Muscle of leg (tissue), 11 donors: ENCODE results near the gene AGAP9. TPM values are rescaled to one million over a fixed set of nuclear protein-coding genes. Genes with fewer than 3 reads are reported as not detected.
"Not testable (repeated sequence)": the region's sequence is repeated elsewhere in the genome, so short reads cannot be mapped to it uniquely, and the experiment has no call there.

Experiments
- DNase-seq: peaks from one replicate; pipeline ENCODE4 v3.0.0; 2013
- H3K27ac ChIP-seq: one replicate; pipeline ENCODE4 v1.5.1; 2013; ENCODE audit warnings: mild to moderate bottlenecking, low read length, control low read depth
- H3K27me3 ChIP-seq: one replicate; pipeline ENCODE4 v1.6.1; 2013; ENCODE audit warnings: low read length; ENCODE audit not compliant: control insufficient read depth, insufficient read depth
- H3K36me3 ChIP-seq: one replicate; pipeline ENCODE4 v1.6.1; 2013; ENCODE audit warnings: low read length; ENCODE audit not compliant: control insufficient read depth, insufficient read depth
- H3K4me1 ChIP-seq: one replicate; pipeline ENCODE4 v1.6.1; 2013; ENCODE audit warnings: low read length; ENCODE audit not compliant: control insufficient read depth, insufficient read depth
- H3K4me3 ChIP-seq: one replicate; pipeline ENCODE4 v1.5.1; 2013; ENCODE audit warnings: low read length, control low read depth
- H3K9me3 ChIP-seq: replicated peaks from 2 replicates; pipeline ENCODE4 v1.6.1; 2013; ENCODE audit warnings: low read depth, low read length; ENCODE audit not compliant: control insufficient read depth
- WGBS: methylation state at CpG from one replicate; pipeline ENCODE4 v1.1.5; 2013; ENCODE audit warnings: missing lambda C conversion rate; ENCODE audit not compliant: insufficient coverage; 5-methylcytosine and 5-hydroxymethylcytosine counted together
- polyA plus RNA-seq, 8 donors: library from polyadenylated mRNA; unstranded; fragments of 120-200 nt; gene quantifications; one replicate each; pipeline versions ENCODE4 v1.2.1 to v1.2.3, GENCODE V29; 2013; ENCODE audit warnings: inconsistent platforms in 1 of 8, low replicate concordance in 1 of 8; ENCODE audit not compliant: insufficient read length in 8 of 8, insufficient read depth in 1 of 8
- total RNA-seq: library from RNA; stranded (reverse); fragments of 120-200 nt; gene quantifications from one replicate; pipeline ENCODE4 v1.2.4, GENCODE V29; 2013

The AGAP9 gene
- total and polyA plus RNA-seq, 9 donors, result 4.2 to 23.5 (median 6.3) TPM

GRCh38 chr10:47557616-47558015 is 34.2 kb upstream of the AGAP9 start:
- not testable (repeated sequence) for H3K4me3 ChIP-seq, H3K9me3 ChIP-seq, H3K27me3 ChIP-seq, DNase-seq, H3K27ac ChIP-seq, H3K36me3 ChIP-seq, H3K4me1 ChIP-seq

DNA sequence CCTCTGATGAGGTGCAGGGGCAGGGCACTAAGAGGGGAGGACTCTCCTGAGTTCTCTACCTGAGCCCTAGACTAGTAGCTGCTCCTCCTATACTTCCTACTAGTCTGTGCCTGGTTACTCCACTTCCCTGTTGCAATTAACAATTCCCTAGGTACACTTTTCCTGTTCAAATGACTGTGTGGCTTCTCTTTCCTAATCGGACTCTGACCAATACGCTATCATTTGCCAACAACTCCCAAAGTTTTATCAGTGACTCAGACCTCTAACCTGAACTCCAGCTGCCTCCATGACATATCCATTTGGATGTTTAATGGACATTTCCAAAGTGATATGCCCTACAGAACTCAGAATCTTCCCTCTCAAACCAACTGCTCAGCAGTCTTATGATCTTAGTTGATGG is 31.9 kb upstream of the AGAP9 start:
- H3K4me1 ChIP-seq, DNase-seq, H3K27ac ChIP-seq, H3K36me3 ChIP-seq, H3K27me3 ChIP-seq, H3K9me3 ChIP-seq, H3K4me3 ChIP-seq: not testable (repeated sequence)
- WGBS, result no CpG with 5 or more reads among the region's 2 CpGs

- no CpG with 5 or more reads among the region's 6 CpGs for WGBS
- not testable (repeated sequence) for H3K4me3 ChIP-seq
Observed at GRCh38 chr10:47554552-47554951, 31.1 kb upstream of the AGAP9 start.

DNA sequence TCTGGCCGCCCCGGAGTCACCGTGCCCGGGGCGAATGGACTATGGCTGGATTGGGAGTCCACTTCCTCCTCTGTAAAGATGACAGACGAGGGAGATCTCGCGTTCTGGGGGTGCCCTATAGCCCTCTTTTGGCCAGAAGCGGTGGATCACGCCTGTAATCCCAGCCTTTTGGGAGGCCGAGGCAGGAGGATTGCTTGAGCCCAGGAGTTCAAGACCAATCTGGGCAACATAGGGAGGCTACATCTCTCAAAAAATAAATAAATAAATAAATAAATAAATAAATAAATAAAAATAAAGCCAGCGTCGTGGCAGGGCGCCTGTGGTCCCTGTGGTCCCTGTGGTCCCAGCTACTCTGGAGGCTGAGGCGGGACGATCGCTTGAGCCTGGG is 30.4 kb upstream of the AGAP9 start:
- not testable (repeated sequence) for H3K36me3 ChIP-seq, H3K4me1 ChIP-seq, H3K9me3 ChIP-seq, H3K27me3 ChIP-seq
- peak; percentile 17 for DNase-seq
- Histone ChIP-seq H3K27ac (peak overlapping the region; percentile 79), H3K4me3 (peak overlapping the region; percentile 50)
- no CpG with 5 or more reads among the region's 17 CpGs for WGBS

More at GRCh38 chr10:47554552-47554951, 31.1 kb upstream of the AGAP9 start:
- H3K27ac ChIP-seq, H3K27me3 ChIP-seq, H3K36me3 ChIP-seq, H3K4me1 ChIP-seq, H3K9me3 ChIP-seq, DNase-seq: not testable (repeated sequence)

DNA sequence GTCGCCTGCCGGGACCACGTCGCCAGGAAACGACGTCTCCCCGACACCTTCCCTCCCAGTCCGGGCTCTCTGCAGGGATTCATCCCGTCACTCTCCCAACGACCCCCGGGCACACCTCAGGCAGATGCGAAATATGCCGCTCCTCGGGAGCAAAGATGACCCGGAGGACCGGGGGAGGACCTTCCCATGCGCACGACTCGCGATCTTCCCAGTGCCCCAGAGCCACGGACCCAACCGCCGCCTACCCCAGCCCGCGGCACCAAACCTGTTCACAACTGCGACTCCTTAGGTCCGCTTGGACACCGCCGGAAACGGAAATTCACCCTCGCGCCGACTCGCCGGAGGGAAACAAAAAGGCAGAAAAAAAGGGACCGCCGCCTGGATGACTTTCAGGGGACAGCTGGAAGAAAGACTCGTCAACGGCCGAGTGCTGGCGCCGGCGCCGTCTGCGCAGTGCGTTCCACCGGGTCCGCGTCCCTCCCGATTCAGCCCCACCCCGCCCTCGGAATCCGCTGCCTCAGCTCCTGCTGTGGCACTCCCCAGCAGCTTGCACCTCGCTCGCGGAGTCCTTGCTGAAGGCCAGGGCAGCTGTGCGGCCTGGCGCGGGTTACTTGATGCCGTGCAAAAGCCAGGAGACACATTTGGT is 29.9 kb upstream of the AGAP9 start:
- not testable (repeated sequence) for H3K27me3 ChIP-seq, H3K4me1 ChIP-seq, H3K9me3 ChIP-seq, H3K36me3 ChIP-seq
- Histone ChIP-seq H3K4me3 (peak overlapping the region; percentile 75), H3K27ac (peak overlapping the region; percentile 92)
- 0% methylated on average over 24 of the region's 60 CpGs for WGBS
- DNase-seq, result peak; percentile 94

DNA sequence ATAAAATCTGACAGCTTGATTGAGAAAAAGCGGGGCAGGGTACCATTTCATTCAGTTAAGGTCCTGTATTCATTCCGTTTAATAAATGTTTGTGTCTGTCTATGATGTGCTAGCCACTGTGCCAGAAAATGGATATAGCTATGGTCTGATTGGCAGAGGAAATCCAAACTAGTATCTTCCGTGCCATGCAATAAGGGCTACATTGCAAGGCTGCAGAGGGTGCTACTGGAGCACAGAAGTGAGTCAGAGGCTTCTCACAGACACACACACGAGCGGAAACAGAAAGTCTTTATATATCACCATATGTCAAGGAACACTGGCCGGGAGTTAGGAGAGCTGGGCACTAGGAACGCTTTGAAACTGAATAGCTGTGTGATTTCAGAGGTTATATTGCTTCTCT is 29.3 kb upstream of the AGAP9 start:
- WGBS, result 50% methylated on average over 2 of the region's 7 CpGs
- not testable (repeated sequence) for H3K4me1 ChIP-seq, H3K9me3 ChIP-seq, H3K36me3 ChIP-seq, H3K27me3 ChIP-seq
- Histone ChIP-seq H3K27ac (peak overlapping the region; percentile 92), H3K4me3 (peak overlapping the region; percentile 75)
- peak; percentile 48 for DNase-seq

GRCh38 chr10:47547286-47547685 is 23.8 kb upstream of the AGAP9 start:
- WGBS, result no CpG with 5 or more reads among the region's 3 CpGs
- not testable (repeated sequence) for H3K27ac ChIP-seq, H3K4me3 ChIP-seq, H3K36me3 ChIP-seq, DNase-seq, H3K27me3 ChIP-seq, H3K9me3 ChIP-seq, H3K4me1 ChIP-seq

- not testable (repeated sequence) for H3K4me3 ChIP-seq, H3K9me3 ChIP-seq, DNase-seq, H3K4me1 ChIP-seq, H3K27me3 ChIP-seq, H3K27ac ChIP-seq, H3K36me3 ChIP-seq
- WGBS, result no CpG with 5 or more reads among the region's 3 CpGs
Observed at GRCh38 chr10:47536430-47536829, 13.0 kb upstream of the AGAP9 start.

DNA sequence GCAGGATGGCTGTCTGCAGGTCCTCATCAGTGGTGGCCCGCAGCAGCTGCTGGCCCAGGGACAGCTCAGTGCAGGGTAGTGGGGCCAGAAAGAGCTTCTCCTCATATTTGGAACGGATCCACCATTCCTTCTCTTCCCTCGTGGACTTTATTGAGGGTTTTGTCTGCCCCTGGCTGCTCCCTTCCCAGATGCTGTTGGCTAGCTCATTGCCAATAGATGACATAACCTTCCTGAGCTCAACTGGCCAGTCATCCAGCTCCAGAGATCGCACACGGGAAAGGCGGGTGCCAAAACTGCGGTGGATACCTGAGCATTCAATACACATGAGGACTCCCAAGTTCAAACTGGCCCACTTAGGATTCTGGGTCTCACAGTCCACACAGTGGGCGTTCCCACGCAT is 21.1 kb downstream of the AGAP9 start:
- H3K9me3 ChIP-seq, H3K4me3 ChIP-seq, H3K27me3 ChIP-seq, H3K4me1 ChIP-seq, H3K36me3 ChIP-seq: not testable (repeated sequence)
- peak; percentile 83 for DNase-seq
- peak overlapping the region; percentile 13 for H3K27ac ChIP-seq
- no CpG with 5 or more reads among the region's 9 CpGs for WGBS

GRCh38 chr10:47494226-47494625 is 29.2 kb downstream of the AGAP9 start:
- no CpG with 5 or more reads among the region's 6 CpGs for WGBS
- H3K27me3 ChIP-seq, DNase-seq, H3K36me3 ChIP-seq, H3K4me1 ChIP-seq, H3K27ac ChIP-seq, H3K4me3 ChIP-seq, H3K9me3 ChIP-seq: not testable (repeated sequence)

GRCh38 chr10:47491600-47491999 is 31.8 kb downstream of the AGAP9 start, which contains the start of gene FAM25G:
TSS of gene FAM25G (minus strand) at chr10:47491700. CDS start at chr10:47491674, 26 bp downstream.
- H3K4me3 ChIP-seq, H3K27me3 ChIP-seq, DNase-seq, H3K27ac ChIP-seq, H3K9me3 ChIP-seq, H3K4me1 ChIP-seq, H3K36me3 ChIP-seq: not testable (repeated sequence)
- WGBS, result no CpG with 5 or more reads among the region's 9 CpGs
